ENCODE results near the gene ZNF222. TPM values are rescaled to one million over a fixed set of nuclear protein-coding genes. Genes with fewer than 3 reads are reported as not detected.
A peak's percentile ranks its signal among the peaks of the same experiment; 100 is the strongest.

The ZNF222 gene
- total RNA-seq, 4 donors from 2014 or later = 3.3 to 7.0 (median 5.0) TPM

GRCh38 chr19:43984687-43985000 lies 40.5 kb upstream of the ZNF222 start:
- TF ChIP-seq POLR2A (IDR thresholded peaks at IDR 0.05) = no peak
- no peak for TF ChIP-seq CTCF (IDR thresholded peaks at IDR 0.05)
- peak; percentile 5 to 6 for DNase-seq

GRCh38 chr19:43997631-43998290 lies 27.4 kb upstream of the ZNF222 start:
- H3K4me1 ChIP-seq = no peaks in the 10 kb centered on the region
- H3K9me3 ChIP-seq = no peaks in the 10 kb centered on the region
- 81 to 84% methylated on average over 10 of the region's 10 CpGs for WGBS, 2 donors
- H3K27me3 ChIP-seq = no peaks in the 10 kb centered on the region
- H3K27ac ChIP-seq = no peak overlapping the region
- TF ChIP-seq CTCF (IDR thresholded peaks at IDR 0.05) = no peak
- TF ChIP-seq POLR2A (IDR thresholded peaks at IDR 0.05) = no peak
- intact Hi-C loops (cut with DNase I) = no loop called here
- H3K36me3 ChIP-seq = peaks cover 39 to 43% of the 10 kb centered on the region in 2 donors
- no peak for DNase-seq
- H3K4me3 ChIP-seq (replicated peaks in 1 of 3) = no peak overlapping the region

More at GRCh38 chr19:43984687-43985000, 40.5 kb upstream of the ZNF222 start:
- WGBS, 2 donors = 2 to 6% methylated on average over 7 to 14 of the region's 14 CpGs
- no peaks in the 10 kb centered on the region for H3K9me3 ChIP-seq
- intact Hi-C loops (cut with DNase I) = loop anchor here (10.0 kb wide), 1 partner anchor 110 kb away; the partner anchor contains the start of gene ZNF224
- peak overlapping the region in 2 of 3 donors; percentile 61 to 84 for H3K4me3 ChIP-seq (replicated peaks in 1 of 3)
- H3K27ac ChIP-seq = peak overlapping the region in 1 of 3 donors; percentile 59
- H3K36me3 ChIP-seq = peaks cover 6 to 10% of the 10 kb centered on the region in 2 donors
- H3K4me1 ChIP-seq = peaks cover 5 to 6% of the 10 kb centered on the region in 2 donors
- H3K27me3 ChIP-seq = no peaks in the 10 kb centered on the region

- intact Hi-C loops (cut with DNase I) = no loop called here
- DNase-seq = no peak
- 8 to 9% methylated on average over 8 of the region's 8 CpGs for WGBS, 2 donors
- Histone ChIP-seq H3K9me3 (no peaks in the 10 kb centered on the region), H3K27ac (no peak overlapping the region), H3K4me3 (replicated peaks in 1 of 3) (peak overlapping the region; percentile 19 to 88 (median 72)), H3K4me1 (peaks cover 0 to 7% of the 10 kb centered on the region in 2 donors), H3K36me3 (peaks cover 1 to 3% of the 10 kb centered on the region in 2 donors), H3K27me3 (no peaks in the 10 kb centered on the region)
- TF ChIP-seq CTCF (IDR thresholded peaks at IDR 0.05) (no peak), POLR2A (IDR thresholded peaks at IDR 0.05) (no peak)
These were observed 23.0 kb upstream of the ZNF222 start for GRCh38 chr19:44002212-44002565.

- TF ChIP-seq POLR2A (IDR thresholded peaks at IDR 0.05) (peak in 1 of 2 donors; percentile 25), CTCF (IDR thresholded peaks at IDR 0.05) (no peak)
- peak within 1 kb of the TSS in 1 of 3 donors; percentile 21 for H3K27ac ChIP-seq
- intact Hi-C loops (cut with DNase I) = no loop called here
- no peaks in the 10 kb centered on the region for H3K27me3 ChIP-seq
- WGBS, 2 donors = 1% methylated on average over 43 to 44 of the region's 48 CpGs
- H3K9me3 ChIP-seq = no peaks in the 10 kb centered on the region
- peaks cover 6 to 9% of the 10 kb centered on the region in 2 donors for H3K36me3 ChIP-seq
- peak within 1 kb of the TSS; percentile 19 to 88 (median 72) for H3K4me3 ChIP-seq (replicated peaks in 1 of 3)
- peak; percentile 90 for DNase-seq
- H3K4me1 ChIP-seq = peaks cover 0 to 7% of the 10 kb centered on the region in 2 donors
These were observed 22.4 kb upstream of the ZNF222 start, which contains the start of gene ZNF230 for GRCh38 chr19:44002566-44003460. ZNF230 (plus strand) TSS chr19:44002957; CDS start chr19:44007079, 4,122 bp downstream.
